Measurements from ENCODE around the gene RYR2. TPM values are rescaled to one million over a fixed set of nuclear protein-coding genes. Genes with fewer than 3 reads are reported as not detected.

RYR2 gene
- total RNA-seq, 4 donors from 2014 or later: 0.16 to 1.4 (median 0.60) TPM

GRCh38 chr1:237250055-237250454 is 208.1 kb downstream of the RYR2 start:
- no peak for TF ChIP-seq CTCF (IDR thresholded peaks at IDR 0.05; ENCODE audit: low read depth)

- TF ChIP-seq CTCF (IDR thresholded peaks at IDR 0.05; ENCODE audit: low read depth): no peak
Observed at GRCh38 chr1:237255071-237255470, 213.1 kb downstream of the RYR2 start.

- TF ChIP-seq CTCF (IDR thresholded peaks at IDR 0.05; ENCODE audit: low read depth): no peak
Observed at GRCh38 chr1:237258871-237259270, 216.9 kb downstream of the RYR2 start.

GRCh38 chr1:237261198-237261597 is 219.2 kb downstream of the RYR2 start:
- no peak for TF ChIP-seq CTCF (IDR thresholded peaks at IDR 0.05; ENCODE audit: low read depth)

- no peak for TF ChIP-seq CTCF (IDR thresholded peaks at IDR 0.05; ENCODE audit: low read depth)
Observed at GRCh38 chr1:237267743-237268142, 225.8 kb downstream of the RYR2 start.

GRCh38 chr1:237269938-237270337 is 228.0 kb downstream of the RYR2 start:
- TF ChIP-seq CTCF (IDR thresholded peaks at IDR 0.05; ENCODE audit: low read depth): no peak

GRCh38 chr1:237270353-237270752 is 228.4 kb downstream of the RYR2 start:
- TF ChIP-seq CTCF (IDR thresholded peaks at IDR 0.05; ENCODE audit: low read depth): no peak
